Activated CD4-positive, alpha-beta T cell treated with anti-CD3 and anti-CD28 coated beads for 24 hours (primary cell): ENCODE data around the gene GPR6.

ENCODE experiments used
- DNase-seq, 2 donors: peaks; one replicate each; pipeline ENCODE4 v3.0.0-alpha.2; 2020; ENCODE audit warnings: low read depth in 2 of 2

GPR6 gene, protein sequence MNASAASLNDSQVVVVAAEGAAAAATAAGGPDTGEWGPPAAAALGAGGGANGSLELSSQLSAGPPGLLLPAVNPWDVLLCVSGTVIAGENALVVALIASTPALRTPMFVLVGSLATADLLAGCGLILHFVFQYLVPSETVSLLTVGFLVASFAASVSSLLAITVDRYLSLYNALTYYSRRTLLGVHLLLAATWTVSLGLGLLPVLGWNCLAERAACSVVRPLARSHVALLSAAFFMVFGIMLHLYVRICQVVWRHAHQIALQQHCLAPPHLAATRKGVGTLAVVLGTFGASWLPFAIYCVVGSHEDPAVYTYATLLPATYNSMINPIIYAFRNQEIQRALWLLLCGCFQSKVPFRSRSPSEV

GRCh38 chr6:109978174-109979032 lies at the start of gene GPR6:
Gene GPR6 (plus strand): TSS chr6:109978311. CDS start chr6:109979113, 802 bp downstream.
- DNase-seq: peak; percentile 12 to 38

GRCh38 chr6:109934293-109934692 lies 43.8 kb upstream of the GPR6 start:
- DNase-seq: no peak

DNA sequence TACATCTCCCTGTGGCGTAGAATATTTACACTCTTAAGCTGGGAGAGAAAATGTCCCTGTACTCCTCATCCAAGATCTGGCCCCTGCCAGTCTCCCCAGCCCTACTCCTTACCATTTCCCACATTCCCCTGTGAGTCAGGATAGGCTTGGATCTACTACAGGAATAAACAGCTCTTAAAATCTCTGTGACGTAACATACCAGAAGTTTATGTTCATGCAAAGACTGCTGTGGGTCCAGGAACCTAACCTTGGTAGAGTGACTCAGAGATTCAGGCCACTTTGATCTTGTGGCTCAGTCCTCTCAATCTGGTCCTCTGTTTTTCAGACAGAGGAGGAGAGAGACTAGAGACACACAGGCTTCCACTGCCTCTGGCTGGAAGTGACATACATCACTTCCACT lies 38.5 kb upstream of the GPR6 start:
- no peak for DNase-seq

DNA sequence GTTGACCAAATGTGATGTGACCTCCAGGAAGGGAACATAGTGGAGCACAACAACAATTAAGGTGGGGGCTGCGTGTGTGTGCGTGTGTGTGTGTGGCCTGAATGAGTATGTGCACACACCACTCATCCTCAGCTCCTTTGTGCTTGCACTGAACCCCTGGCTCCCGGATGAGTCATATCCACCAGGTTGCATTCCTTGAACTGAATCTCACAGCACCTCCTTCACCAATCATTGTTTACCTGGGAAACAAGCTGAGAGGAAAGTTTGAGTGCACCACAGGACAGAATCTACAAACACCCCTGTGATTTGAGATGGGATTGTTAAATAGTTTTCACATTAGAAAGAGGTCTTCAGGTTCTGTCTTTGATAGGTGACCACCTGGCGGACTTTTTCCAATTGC lies 33.7 kb upstream of the GPR6 start:
- DNase-seq: no peak

DNA sequence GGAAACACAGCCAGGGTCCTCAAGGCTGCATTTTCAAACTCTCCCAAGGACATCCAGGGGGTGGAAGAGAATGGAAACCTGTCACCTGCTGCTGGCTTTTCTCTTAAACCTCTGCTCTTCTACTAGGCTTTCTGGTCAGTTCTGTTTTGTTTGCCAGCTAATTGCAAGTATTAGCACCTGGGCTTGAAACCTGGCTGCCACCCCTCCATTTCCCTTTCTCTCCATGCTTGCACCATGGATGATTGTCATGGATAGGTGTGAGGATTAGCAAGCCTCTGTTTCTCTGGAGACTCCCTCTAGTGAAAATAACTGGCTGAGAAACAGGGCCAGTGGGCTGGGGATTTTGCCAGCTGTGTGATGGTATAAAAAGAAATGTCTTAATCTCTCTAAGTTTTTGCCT lies 33.0 kb upstream of the GPR6 start:
- no peak for DNase-seq

DNA sequence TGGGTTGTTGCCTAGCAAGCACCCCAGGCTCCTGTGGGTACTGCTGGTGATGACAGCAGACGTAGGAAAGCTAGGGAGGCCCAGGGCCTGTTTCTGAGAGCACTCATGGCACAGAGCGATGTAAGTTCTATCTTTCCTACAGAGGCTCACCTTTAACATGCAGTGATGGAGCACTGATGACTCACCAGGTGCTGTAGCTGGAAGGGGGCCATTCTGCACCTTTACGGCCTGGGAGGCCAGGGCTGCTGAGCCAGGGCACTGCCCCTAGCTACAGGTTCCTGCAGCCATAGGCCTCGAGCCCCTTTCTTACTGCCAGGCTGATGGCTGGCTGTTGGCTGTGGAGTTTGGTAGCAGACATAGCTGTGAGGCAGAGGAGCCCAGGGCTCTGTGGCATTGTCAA lies 31.1 kb upstream of the GPR6 start:
- DNase-seq: no peak

DNA sequence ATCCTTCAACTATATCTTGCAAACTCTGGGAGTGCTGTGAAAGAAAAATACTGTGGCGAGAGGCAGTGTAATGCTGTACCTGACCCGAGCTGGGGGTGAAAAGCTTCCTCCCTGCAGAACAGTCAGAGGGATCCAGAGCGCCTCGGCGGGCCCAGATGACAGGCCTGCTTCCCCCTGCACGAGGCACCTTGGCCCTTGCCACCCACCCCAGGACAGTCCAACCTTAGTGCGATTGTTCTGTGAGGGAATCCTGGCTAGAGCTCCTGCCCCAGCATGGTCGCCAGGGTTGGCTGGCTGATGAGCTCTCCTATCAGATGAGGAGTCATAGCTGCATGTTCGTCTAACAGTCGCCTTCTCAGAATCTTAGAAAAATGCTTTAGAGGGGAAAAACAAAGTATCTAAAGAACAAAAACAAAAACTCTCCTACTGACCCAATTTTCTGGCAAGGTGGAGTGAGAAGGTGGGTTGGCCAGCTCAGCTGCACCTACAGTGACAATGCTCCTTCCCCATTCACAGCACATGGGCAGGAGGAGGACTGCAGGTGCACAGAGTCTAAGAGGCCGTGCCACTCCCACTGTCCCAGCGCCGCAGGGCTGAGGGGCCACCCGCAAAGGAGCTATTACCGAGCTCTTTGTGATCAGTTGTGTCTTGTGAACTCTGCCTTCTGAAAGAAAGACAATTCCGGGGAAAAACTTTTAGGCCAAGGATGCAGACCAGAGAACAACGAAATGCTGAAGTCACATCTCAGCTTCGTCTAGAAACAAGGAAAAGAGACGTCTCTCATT lies 28.6 kb upstream of the GPR6 start:
- no peak for DNase-seq

DNA sequence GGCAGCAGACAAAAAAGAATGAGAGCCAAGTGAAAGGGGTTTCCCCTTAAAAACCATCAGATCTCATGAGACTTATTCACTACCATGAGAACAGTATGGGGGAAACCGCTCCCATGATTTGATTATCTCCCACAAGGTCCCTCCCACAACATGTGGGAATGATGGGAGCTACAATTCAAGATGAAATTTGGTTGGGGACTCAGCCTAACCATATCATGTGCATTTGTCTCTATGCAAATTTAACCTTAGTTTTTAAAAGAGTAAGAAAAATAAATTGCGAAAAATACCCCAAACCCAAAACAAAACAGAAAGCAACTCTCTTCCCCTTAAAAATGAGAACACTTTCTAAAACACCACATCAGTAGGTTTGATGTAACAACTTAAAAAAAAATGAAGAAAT lies 22.6 kb upstream of the GPR6 start:
- no peak for DNase-seq

DNA sequence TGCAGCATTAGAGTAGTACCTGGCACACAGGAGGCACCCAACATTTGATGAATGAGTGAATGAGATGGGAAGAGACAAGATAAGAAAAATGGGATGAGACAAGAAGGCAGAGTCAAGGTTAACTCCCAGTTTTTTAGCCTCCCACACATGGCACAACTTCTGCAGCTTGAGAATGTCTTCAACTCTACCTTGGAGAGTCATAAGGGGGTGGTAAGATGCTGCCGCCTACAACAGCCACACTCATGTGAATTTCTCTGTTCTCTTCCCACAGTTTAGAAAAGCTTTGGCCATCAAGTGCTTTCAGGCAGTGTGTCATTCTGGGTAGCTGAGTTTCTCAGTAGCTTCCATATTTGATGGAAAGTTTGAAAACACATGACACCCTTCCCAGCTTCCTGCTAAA lies 19.5 kb upstream of the GPR6 start:
- DNase-seq: no peak

GRCh38 chr6:109961611-109962041 lies 16.5 kb upstream of the GPR6 start:
- DNase-seq: no peak

DNA sequence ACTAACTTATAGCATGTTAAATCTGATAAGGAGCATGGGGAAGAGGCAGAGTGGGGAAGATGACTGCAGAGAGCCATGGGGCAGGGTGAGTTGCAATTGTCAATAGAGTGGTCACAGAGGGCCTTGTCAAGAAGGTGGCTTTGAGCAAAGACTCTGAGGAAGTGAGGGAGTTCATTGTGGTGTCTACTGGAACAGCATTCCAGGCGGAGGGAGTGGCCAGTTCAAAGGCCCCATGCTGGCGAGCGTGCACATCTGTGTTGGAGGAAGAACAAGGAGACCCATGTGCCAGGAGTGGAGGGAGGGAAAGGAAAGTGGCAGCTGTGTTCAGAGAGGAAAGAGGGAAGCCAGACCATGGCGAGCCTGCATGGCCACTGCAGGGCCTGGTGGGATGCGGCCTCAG lies 15.8 kb upstream of the GPR6 start:
- DNase-seq: no peak

- DNase-seq: no peak
Measured at GRCh38 chr6:109963598-109964170, 14.4 kb upstream of the GPR6 start.

- no peak for DNase-seq
Measured at GRCh38 chr6:109964949-109965348, 13.2 kb upstream of the GPR6 start.

DNA sequence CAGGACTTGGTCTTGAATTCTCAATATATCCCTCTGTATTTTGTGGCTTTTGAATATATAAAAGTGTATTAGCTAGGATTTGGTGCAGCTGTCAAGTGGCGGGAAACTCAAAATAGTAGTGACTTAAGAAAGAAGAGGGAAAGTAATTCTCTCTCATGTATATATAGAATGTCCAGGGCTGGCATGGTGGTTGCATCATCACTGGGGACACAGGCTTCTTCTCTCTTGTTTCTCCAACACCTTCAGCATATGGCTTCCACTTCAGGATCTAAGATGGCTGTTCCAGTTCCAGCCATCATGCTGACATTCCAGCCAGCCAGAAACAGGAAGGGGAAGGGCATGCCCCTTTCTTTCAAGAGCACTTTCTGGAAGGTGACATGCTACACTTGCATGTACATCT lies 11.8 kb upstream of the GPR6 start:
- DNase-seq: no peak

- no peak for DNase-seq
Measured at GRCh38 chr6:109977791-109978173, 329 bp upstream of the GPR6 start.

GRCh38 chr6:109979033-109979921 lies 1.2 kb downstream of the GPR6 start:
- DNase-seq: no peak

GRCh38 chr6:109984410-109984809 lies 6.3 kb downstream of the GPR6 start:
- DNase-seq: no peak

DNA sequence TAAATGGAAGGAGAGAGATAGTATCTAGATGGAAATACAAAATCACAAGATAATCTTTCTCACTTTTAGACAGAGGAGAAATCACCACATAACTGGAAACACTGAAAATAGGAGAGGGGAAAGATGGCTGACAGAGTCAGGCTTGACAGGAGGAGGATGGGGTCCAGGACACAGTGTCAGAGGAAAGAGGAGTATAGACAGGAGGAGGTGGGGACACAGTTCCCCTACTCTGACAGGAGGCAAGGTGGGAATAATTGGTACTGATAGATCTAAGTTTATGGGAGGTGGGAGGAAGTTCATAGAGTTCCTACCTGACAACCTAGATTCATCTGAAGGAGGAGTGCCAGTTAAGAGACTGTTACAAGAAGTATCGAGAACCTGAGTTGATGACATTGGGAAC lies 9.1 kb downstream of the GPR6 start:
- no peak for DNase-seq

GRCh38 chr6:109991201-109992101 lies 13.3 kb downstream of the GPR6 start:
- no peak for DNase-seq
